Measurements from ENCODE around the gene MAP3K13.
"Not testable (repeated sequence)": the region's sequence is repeated elsewhere in the genome, so short reads cannot be mapped to it uniquely, and the experiment has no call there.

Gene MAP3K13

GRCh38 chr3:185361920-185362319, 1.0 kb upstream of the MAP3K13 start:
- H3K4me1 Mint-ChIP-seq = peaks cover 16% of the 10 kb centered on the region
- H3K9me3 Mint-ChIP-seq = no peaks in the 10 kb centered on the region
- peaks cover 40% of the 10 kb centered on the region for H3K27me3 Mint-ChIP-seq
- CTCF ChIA-PET = no interaction called here
- no peak for DNase-seq
- H3K36me3 Mint-ChIP-seq = no peaks in the 10 kb centered on the region
- H3K27ac Mint-ChIP-seq = no peak overlapping the region
- H3K4me3 Mint-ChIP-seq = no peak overlapping the region

GRCh38 chr3:185363662-185364203, 797 bp downstream of the MAP3K13 start:
- DNase-seq = peak; percentile 28
- H3K4me1 Mint-ChIP-seq = peaks cover 16% of the 10 kb centered on the region
- H3K4me3 Mint-ChIP-seq = peak overlapping the region; percentile 66
- no peak overlapping the region for H3K27ac Mint-ChIP-seq
- no peaks in the 10 kb centered on the region for H3K36me3 Mint-ChIP-seq
- CTCF ChIA-PET = interaction anchor here (0.9 kb wide), 1 partner anchor 9 kb away, joined by 3 read pairs; no protein-coding TSS in a partner anchor
- H3K9me3 Mint-ChIP-seq = no peaks in the 10 kb centered on the region
- H3K27me3 Mint-ChIP-seq = peaks cover 54% of the 10 kb centered on the region

GRCh38 chr3:185365291-185366073, 2.5 kb downstream of the MAP3K13 start:
- Mint-ChIP-seq H3K27me3 (peaks cover 50% of the 10 kb centered on the region), H3K36me3 (no peaks in the 10 kb centered on the region), H3K27ac (no peak overlapping the region), H3K4me3 (no peak overlapping the region), H3K9me3 (no peaks in the 10 kb centered on the region), H3K4me1 (peaks cover 16% of the 10 kb centered on the region)
- no peak for DNase-seq
- CTCF ChIA-PET = interaction anchor here (0.8 kb wide), 1 partner anchor 193 kb away, joined by 3 read pairs; no protein-coding TSS in a partner anchor

GRCh38 chr3:185366074-185366335, 3.1 kb downstream of the MAP3K13 start:
- Mint-ChIP-seq H3K36me3 (no peaks in the 10 kb centered on the region), H3K27ac (no peak overlapping the region), H3K4me1 (peaks cover 16% of the 10 kb centered on the region), H3K27me3 (peaks cover 50% of the 10 kb centered on the region), H3K4me3 (no peak overlapping the region), H3K9me3 (no peaks in the 10 kb centered on the region)
- CTCF ChIA-PET = no interaction called here
- DNase-seq = no peak

GRCh38 chr3:185366913-185367312, 4.0 kb downstream of the MAP3K13 start:
- Mint-ChIP-seq H3K4me3 (no peak overlapping the region), H3K4me1 (peaks cover 16% of the 10 kb centered on the region), H3K27ac (no peak overlapping the region), H3K36me3 (no peaks in the 10 kb centered on the region), H3K9me3 (no peaks in the 10 kb centered on the region), H3K27me3 (peaks cover 54% of the 10 kb centered on the region)
- DNase-seq = no peak
- CTCF ChIA-PET = no interaction called here

GRCh38 chr3:185370349-185370748, 7.4 kb downstream of the MAP3K13 start:
- CTCF ChIA-PET, H3K36me3 Mint-ChIP-seq: not testable (repeated sequence)

GRCh38 chr3:185371306-185372074, 8.6 kb downstream of the MAP3K13 start:
- H3K36me3 Mint-ChIP-seq = no peaks in the 10 kb centered on the region
- CTCF ChIA-PET = no interaction called here

More at GRCh38 chr3:185370349-185370748, 7.4 kb downstream of the MAP3K13 start:
- peaks cover 33% of the 10 kb centered on the region for H3K27me3 Mint-ChIP-seq
- not testable (repeated sequence) for DNase-seq, H3K27ac Mint-ChIP-seq, H3K9me3 Mint-ChIP-seq, H3K4me1 Mint-ChIP-seq, H3K4me3 Mint-ChIP-seq

GRCh38 chr3:185381320-185382058, 18.6 kb downstream of the MAP3K13 start:
- peaks cover 3% of the 10 kb centered on the region for H3K27me3 Mint-ChIP-seq

More at GRCh38 chr3:185371306-185372074, 8.6 kb downstream of the MAP3K13 start:
- no peak overlapping the region for H3K27ac Mint-ChIP-seq
- no peak overlapping the region for H3K4me3 Mint-ChIP-seq
- no peaks in the 10 kb centered on the region for H3K9me3 Mint-ChIP-seq
- H3K4me1 Mint-ChIP-seq = no peaks in the 10 kb centered on the region
- H3K27me3 Mint-ChIP-seq = peaks cover 25% of the 10 kb centered on the region
- DNase-seq = no peak

GRCh38 chr3:185382154-185382553, 19.2 kb downstream of the MAP3K13 start:
- Mint-ChIP-seq H3K4me3 (no peak overlapping the region), H3K36me3 (no peaks in the 10 kb centered on the region), H3K27ac (no peak overlapping the region), H3K9me3 (peaks cover 1% of the 10 kb centered on the region), H3K27me3 (peaks cover 3% of the 10 kb centered on the region), H3K4me1 (no peaks in the 10 kb centered on the region)
- CTCF ChIA-PET = no interaction called here
- no peak for DNase-seq

More at GRCh38 chr3:185381320-185382058, 18.6 kb downstream of the MAP3K13 start:
- Mint-ChIP-seq H3K27ac (no peak overlapping the region), H3K9me3 (peaks cover 1% of the 10 kb centered on the region), H3K4me3 (no peak overlapping the region), H3K4me1 (no peaks in the 10 kb centered on the region), H3K36me3 (no peaks in the 10 kb centered on the region)
- no peak for DNase-seq
- CTCF ChIA-PET = no interaction called here

GRCh38 chr3:185386515-185386914, 23.6 kb downstream of the MAP3K13 start:
- H3K9me3 Mint-ChIP-seq, H3K27ac Mint-ChIP-seq, H3K4me3 Mint-ChIP-seq, H3K4me1 Mint-ChIP-seq, H3K36me3 Mint-ChIP-seq, DNase-seq, CTCF ChIA-PET, H3K27me3 Mint-ChIP-seq: not testable (repeated sequence)

GRCh38 chr3:185387646-185388045, 24.7 kb downstream of the MAP3K13 start:
- CTCF ChIA-PET = no interaction called here
- Mint-ChIP-seq H3K27me3 (peaks cover 7% of the 10 kb centered on the region), H3K27ac (no peak overlapping the region), H3K4me3 (no peak overlapping the region), H3K9me3 (peaks cover 1% of the 10 kb centered on the region), H3K36me3 (no peaks in the 10 kb centered on the region), H3K4me1 (no peaks in the 10 kb centered on the region)
- no peak for DNase-seq

GRCh38 chr3:185393055-185393454, 30.1 kb downstream of the MAP3K13 start:
- H3K4me1 Mint-ChIP-seq = no peaks in the 10 kb centered on the region
- CTCF ChIA-PET = no interaction called here

GRCh38 chr3:185397676-185398075, 34.7 kb downstream of the MAP3K13 start:
- H3K4me3 Mint-ChIP-seq = no peak overlapping the region
- no peak for DNase-seq
- no peaks in the 10 kb centered on the region for H3K4me1 Mint-ChIP-seq
- no peaks in the 10 kb centered on the region for H3K9me3 Mint-ChIP-seq
- H3K27me3 Mint-ChIP-seq = no peaks in the 10 kb centered on the region
- no peaks in the 10 kb centered on the region for H3K36me3 Mint-ChIP-seq
- H3K27ac Mint-ChIP-seq = no peak overlapping the region
- CTCF ChIA-PET = no interaction called here

More at GRCh38 chr3:185393055-185393454, 30.1 kb downstream of the MAP3K13 start:
- H3K4me3 Mint-ChIP-seq = no peak overlapping the region
- peaks cover 4% of the 10 kb centered on the region for H3K27me3 Mint-ChIP-seq
- no peak for DNase-seq
- no peaks in the 10 kb centered on the region for H3K9me3 Mint-ChIP-seq
- H3K36me3 Mint-ChIP-seq = no peaks in the 10 kb centered on the region
- no peak overlapping the region for H3K27ac Mint-ChIP-seq

Measured in activated naive CD4-positive, alpha-beta T cell treated with anti-CD3 and anti-CD28 coated beads, Interleukin-2, amount 10 ng/mL, durations not matched to agents 7 days and 5 days (primary cell).